NCI-H1105 (cell line): ENCODE data around the gene PHF14.
"Not testable (repeated sequence)": the region's sequence is repeated elsewhere in the genome, so short reads cannot be mapped to it uniquely, and the experiment has no call there.

Experiments
- DNase-seq: peaks from one replicate; lab custom pipeline; 2025; lab: John Stamatoyannopoulos, UW

PHF14 gene

DNA sequence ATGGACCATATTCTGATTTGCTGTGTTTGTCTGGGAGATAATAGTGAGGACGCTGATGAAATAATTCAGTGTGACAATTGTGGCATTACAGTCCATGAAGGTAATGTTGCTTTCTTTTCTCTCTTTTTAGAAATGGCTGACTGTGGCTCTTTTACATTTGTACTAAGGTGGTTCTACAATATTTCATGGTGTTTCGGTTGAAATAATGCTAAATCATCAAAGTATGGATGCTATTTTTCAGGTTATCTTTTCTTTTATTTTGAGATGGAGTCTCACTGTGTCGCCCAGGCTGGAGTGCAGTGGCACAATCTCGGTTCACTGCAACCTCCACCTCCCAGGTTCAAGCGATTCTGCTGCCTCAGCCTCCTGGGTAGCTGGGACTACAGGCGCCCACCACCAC is 17.1 kb downstream of the PHF14 start:
- DNase-seq: not testable (repeated sequence)

DNA sequence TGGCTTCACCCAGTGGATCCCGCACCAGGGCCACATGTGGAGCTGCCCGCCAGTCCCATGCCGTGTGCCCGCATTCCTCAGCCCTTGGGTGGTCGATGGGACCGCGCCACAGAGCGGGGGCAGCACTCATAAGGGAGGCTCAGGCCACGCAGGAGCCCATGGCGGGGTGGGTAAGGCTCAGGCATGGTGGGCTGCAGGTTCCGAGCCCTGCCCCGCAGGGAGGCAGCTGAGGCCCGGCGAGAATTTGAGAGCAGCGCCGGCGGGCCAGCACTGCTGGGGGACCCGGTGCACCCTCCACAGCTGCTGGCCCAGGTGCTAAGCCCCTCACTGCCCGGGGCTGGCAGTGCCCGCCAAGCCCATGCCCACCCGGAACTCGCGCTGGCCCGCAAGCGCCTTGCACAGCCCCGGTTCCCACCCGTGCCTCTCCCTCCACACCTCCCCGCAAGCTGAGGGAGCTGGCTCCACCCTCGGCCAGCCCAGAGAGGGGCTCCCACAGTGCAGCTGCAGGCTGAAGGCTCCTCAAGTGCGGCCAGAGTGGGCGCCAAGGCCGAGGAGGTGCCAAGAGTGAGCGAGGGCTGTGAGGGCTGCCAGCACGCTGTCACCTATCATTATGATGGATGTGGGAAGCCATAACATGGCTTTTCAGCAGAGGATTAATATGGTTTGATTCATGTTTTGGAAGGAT is 22.0 kb downstream of the PHF14 start:
- not testable (repeated sequence) for DNase-seq

DNA sequence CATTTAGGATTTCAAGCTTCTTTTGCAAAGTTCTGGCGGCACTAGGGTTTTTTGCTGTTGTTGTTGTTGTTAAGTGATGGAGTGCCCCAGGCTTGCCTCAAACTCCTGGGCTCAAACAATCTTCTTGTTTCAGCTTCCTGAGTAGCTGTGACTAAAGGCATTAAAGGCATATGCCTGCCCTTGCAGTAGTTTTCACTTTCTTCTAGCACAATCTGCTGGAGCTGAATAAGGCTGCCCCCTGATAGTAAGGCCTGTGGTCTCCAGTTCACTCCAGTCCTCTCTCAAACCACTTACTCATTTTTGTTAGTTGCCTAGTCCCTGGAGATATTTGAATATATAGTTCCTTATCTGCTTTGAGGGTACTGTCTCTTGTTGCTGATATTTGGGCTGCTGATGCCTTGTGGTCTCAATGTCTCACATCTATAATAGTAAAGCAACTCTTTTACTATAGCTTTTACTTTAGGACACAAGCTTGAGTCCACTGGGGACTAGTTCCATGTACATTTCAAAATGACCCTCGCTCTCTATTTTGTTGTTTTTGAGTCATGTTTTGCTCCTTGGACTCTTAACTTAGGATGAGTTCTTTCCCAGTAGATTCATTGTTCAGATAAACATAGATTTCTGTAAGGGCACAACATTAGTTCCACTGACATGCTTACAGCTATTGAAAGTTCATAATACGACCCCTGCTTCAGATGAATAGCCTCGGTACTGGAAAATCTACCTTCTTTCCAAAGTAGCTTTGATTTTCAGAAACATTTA is 25.5 kb downstream of the PHF14 start:
- DNase-seq: no peak

DNA sequence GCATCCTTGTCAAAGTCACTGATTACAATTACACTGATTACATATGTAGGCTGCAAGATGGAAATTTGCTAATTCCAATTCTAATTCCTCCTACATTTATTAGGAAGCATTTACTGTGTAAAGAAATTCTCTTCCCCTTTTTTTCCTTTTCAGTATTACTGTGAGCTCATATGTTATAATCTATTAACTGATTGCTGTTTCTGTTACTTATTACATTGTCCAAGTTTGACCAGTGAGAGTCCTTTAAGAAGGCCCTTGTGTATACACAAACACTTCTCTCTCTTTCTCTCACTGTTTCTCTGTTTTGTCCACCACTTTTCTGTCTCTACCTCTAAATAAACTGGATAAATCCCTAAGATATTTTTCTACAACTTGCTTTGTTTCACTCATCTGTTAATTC is 31.5 kb downstream of the PHF14 start:
- no peak for DNase-seq

DNA sequence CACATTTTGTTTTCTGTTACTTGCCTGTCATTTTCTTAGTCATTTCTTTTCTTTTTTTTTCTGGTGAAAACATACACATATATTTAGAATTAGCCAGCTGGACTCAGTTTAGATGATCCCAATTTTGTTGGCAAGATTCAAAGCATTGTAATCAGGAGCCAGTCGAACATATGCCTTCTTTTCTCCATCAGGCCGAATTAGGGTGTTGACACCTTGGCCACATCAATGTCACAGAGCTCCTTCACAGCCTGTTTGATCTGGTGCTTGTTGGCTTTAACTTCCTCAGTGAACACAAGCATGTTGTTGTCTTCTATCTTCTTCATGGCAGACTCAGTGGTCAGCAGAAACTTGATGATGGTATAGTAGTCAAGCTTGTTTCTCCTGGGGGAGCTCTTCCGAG is 32.6 kb downstream of the PHF14 start:
- no peak for DNase-seq

DNA sequence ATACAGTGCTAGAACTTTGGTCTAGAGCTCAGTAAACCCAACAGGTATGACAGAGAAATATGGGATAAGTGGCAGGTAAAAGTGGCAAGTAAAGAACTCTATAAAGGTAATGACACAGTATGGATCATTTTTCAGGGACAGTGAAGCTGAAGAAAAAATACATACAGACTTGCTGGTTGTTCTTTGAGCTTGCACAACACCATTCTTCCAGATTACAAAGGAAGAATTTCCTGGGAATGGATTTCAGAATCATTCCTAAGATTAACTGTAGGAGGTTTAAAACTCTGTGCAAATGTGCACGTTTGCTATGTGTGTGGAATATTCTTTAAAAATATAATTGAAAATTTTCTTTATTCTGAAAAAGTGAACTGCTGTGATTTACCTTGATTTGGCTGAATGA is 36.0 kb downstream of the PHF14 start:
- DNase-seq: no peak

DNA sequence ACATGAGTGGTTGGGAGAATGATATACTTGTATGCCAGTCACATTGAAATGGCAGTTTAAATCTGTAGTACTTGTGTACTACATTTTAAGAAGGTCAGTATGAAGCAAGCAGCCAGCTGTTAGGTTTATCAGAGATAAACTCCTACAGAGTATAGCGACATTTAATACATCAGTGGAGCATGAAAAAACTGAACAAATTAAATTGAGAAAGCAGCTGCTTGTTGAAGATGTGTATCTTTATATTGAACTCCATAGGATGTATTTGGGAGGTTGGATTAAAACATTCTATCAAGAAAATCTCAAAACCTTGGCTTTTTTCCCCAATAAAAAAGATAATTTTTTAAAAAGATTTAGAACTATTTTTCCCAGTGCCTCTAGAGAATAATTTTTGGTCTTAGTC is 47.8 kb downstream of the PHF14 start:
- no peak for DNase-seq

DNA sequence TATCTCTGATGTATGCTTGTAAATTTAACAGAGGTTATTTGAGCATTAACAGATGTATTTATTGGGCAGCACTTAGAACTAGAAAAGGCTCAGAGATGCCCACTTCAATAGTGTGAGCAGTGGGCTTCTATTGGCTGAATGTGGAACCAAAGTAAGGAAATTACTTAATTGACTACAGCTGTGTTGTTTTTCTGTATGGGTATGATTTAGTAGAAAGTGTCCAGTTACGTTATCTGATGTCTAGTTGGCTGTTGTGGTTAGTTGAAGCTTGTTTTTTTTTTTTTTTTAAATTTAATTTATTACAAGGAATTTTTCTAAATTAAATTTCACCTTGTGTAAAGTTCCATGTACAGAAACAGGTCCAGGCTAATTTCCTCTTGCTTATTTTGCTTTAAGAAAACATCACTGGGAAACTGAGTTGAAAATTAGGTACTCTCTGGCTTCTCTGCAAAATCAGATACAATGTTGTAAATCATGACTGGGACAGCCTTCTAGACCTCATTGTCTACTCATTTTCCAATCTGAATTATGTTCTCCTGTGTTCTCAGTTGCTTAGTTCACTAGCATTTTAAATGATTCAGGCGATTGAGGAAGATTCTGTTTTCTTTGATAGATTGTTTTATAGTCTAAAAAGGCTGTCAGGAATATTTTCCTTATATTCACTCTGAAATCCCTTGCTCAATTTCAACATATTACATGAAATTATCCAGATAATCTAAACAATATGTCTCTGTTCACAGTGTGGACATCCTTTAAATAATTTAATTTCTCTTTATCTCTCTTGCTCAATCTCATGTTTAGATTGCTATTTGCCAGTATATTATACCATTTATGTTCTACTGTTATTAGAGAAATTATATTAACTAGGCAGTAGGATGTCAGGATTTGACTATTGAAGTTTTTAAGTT is 53.0 kb downstream of the PHF14 start:
- DNase-seq: no peak

DNA sequence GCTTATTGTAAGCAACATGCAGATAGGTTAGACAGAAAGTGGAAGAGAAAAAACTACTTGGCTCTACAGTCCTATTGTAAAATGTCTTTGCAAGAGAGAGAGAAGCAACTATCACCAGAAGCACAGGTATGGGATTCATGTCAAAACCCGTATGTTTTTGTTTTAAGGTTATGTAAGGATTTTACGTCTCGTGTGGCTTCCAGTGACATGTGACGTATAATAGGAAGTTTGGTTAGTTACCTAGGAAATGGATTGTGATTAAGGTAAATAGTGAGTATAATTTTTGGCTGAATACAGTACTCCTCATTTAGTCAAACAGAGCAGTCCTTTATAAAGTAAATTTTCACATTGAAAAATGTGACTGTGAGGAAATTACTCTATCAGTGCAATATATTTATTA is 62.0 kb downstream of the PHF14 start:
- DNase-seq: no peak

DNA sequence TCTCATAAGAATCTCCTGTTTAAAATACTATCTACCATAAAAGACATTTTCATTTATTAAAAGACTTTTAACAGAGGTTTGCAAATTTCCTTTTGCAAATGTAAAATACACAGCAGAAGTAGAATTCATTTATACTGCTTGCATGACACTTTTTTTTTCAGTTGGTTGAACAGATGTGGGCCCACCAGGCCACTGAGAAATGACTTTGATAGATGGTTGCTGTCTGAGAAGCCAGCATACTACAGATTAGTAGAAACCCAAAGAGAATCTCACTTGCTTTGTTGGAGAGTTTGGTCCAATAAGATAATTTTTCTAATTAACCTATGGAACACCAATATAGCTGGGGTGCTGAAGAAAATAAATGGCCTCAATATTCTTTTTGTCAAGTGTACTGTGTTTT is 66.3 kb downstream of the PHF14 start:
- DNase-seq: no peak

DNA sequence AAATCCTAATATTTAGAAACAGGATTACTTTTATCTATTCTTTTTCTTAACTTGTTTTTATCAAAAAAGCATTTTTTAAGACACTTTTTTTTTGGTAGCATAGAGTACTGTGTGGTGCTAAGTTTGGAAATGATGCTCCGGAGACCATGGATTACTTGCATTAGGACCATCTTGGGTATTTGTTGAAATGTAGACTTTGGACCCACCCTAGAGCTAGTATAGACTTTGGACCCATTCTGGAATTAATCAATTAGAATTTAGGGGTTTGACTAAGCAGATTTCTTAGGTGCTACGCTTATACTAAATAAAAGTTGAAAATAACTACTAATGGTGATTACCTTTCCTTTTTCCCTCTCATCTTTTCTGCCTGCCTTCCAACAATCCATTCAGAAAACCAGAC is 80.4 kb downstream of the PHF14 start:
- DNase-seq: no peak

DNA sequence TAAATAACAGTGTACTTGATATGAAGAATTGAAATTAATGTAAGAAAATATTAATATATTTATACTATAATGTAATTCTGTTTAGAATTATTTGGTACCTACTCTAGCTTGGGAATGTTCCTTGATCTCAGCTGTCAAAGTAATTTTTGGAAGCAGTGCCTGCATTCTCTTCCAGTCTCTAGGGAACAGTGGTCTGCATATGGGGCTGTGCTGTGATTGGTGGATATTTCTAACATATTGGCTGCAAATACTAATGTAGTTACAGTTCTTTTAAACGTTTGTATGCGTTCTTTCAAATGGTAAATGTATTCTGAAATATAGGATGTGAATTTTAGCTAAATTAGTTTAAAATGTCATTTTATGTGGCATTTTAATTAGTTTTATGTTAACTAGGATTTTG is 87.2 kb downstream of the PHF14 start:
- DNase-seq: no peak

DNA sequence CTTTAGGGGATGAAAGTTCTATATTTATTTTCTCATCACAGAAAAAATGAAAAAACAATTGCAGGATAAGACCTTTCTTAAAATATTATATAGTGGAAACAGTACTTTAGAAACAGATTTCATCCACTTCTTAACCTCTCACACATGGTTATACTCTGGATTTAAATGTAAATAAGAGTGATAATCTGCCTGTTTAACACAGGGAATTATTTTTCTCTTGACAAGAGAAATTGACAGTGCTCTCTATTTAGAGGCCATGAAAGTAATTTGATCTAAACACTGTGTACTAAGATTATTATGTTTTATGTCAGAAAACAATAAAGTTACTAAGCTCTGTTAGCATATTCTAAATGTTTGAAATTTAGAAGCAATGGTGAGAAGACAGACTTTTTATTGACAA is 88.4 kb downstream of the PHF14 start:
- DNase-seq: no peak

DNA sequence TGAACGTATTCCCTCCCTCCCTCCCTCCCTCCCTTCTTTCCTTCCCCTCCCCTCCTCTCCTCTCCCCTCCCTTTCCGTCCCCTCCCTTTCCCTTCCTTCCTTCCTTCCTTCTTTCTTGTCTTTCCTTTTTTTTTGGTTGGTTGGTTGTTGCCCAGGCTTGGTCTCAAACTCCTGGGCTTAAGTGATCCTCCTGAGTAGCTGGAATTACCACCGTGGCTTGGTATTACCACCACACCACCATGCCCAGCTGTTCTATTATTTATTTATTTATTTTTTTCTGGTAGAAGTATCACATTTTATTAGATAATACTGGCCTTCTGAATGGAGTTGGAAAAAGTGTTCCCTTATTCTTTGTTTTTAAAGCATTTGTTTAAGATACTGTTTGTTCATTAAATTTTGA is 95.9 kb downstream of the PHF14 start:
- no peak for DNase-seq

DNA sequence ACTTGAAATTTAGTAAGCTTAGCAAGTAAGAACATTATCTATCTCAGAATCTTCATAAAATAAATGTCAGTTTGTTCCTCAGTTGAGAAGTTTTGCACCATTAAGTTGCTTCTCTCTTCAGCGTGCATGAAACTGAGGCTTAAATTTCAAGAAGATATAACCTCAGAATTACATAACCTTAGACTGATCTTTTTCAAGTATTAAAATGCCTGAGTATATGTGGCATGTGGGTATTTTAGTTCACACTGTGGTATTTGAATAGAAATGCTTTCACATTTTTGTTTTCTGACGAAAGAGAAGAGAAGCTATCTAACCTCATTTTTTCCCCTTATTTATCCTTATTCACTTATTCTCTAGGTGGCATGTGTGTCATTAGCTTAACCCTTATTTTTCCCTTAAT is 104.1 kb downstream of the PHF14 start:
- DNase-seq: no peak

DNA sequence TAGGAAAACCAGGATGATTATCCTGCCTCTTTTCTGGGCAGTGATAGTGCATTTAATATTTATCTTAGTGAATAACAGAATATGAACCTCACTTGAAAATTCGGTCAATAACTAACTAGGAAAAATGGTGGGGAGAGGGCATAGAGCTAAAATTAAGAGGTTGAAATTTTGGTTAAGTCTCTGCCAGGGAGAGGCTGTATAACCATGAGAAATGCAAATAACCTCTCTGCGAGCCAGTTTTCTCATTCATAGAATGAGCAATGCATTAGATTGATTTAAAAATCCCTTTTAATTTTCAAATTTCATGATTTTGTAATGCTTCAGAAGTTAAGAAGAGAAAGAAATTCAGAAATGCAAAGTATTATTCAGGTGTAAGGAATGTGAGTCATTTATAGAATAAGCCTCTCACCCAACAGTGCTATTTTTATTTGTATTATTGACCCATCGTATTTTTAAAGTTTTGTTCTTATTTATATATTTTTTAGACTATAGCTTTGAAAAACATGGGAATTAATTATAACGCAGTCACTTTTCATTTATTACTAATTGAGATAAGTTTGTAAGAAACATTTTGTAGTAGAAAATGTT is 104.7 kb downstream of the PHF14 start:
- DNase-seq: no peak

DNA sequence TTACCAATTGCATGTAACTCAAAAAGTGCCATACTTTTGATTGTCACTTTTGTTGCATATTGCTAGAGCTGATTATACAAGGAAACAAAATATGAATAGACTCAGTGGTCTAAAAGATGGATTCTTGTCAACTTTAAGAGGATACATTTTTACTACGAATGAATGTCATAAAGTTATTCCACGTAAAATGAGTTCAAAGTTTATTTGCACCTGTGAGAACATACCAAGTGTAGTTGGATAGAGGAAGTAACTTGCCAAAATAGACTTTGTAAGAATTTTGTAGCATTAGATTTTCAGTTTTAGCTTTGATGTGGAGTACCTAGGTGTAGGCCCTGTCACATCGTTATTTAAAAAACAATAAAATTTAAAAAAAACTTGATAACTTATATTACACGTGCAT is 106.2 kb downstream of the PHF14 start:
- no peak for DNase-seq

DNA sequence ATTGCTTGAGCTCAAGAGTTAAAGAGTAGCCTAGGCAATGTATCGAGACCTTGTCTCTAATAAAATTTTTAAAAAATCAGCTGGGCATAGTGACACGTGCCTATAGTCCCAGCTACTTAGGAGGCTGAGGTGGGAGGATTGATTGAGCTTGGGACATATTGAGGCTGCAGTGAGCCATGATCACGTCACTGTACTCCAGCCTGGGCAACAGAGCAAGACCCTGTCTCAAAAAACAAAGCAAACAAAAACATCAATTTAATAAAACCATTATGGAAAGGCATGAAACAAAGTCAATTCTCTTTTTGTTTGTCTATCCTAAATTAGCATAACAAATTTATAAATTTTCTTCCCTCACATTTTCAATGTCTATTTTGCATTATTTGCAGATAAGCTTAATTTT is 108.4 kb downstream of the PHF14 start:
- no peak for DNase-seq

DNA sequence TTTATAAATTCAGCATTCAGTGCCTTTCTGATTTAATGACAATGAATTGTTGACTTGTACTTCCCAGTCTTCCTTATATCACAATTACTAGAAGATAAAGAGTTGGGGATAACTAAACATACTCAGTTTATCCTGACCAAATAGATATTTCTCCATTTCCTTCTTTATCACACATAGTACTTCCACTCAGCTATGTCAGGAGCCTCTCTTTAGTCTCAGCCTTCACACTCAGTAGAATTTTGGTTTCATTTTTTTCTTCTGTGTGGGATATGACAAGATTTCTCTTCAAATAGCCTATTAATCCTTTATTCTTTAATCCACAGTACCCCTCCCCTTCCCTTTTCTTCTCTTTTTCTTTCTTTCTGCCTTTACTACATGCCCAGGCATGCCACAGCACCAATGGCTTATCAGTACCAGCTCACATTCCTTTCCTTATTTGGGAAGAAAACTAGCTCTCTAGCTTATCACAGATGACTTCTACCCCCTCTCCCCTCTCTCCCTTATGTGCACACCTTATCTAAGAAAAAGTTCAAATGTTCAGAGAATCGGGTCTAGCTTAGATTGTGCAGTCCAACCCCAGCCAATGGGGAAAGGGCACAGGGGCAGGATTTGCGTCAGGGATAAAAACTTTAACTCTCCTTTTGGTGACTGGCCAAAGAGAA is 109.0 kb downstream of the PHF14 start:
- no peak for DNase-seq

DNA sequence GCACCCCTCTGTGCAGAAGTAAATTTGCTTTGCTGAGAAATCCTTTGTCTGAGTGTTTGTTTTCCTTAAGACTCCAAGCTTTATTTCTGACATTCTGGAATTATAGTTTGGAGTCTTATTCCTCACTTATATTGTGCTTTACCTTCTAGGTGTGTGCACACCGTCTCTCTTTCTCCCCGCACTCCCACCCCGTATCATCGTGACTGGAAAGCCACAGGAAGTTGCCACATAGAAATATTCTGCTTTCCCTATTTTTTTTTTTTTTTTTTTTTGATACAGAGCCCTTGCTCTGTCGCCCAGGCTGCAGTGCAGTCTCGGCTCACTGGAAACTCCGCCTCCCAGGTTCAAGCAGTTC is 109.5 kb downstream of the PHF14 start:
- no peak for DNase-seq

DNA sequence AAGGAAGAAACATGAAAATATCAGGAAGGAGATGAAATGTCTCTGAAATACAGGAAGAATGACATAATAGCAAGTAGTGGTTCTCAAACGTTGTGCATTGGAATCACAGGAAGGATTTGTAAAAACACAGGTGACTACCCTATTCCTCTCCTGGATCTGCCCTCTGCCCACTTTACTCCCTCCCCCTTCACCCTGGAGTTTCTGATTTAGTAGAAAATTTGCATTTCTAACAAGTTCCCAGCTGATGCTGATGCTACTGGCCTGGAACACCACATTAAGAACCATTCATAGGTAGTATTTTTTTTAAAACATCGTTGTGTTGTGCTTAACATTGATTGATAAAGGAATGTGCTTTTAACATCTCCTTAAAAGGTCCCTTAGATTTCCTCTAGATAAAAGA is 130.9 kb downstream of the PHF14 start:
- no peak for DNase-seq

DNA sequence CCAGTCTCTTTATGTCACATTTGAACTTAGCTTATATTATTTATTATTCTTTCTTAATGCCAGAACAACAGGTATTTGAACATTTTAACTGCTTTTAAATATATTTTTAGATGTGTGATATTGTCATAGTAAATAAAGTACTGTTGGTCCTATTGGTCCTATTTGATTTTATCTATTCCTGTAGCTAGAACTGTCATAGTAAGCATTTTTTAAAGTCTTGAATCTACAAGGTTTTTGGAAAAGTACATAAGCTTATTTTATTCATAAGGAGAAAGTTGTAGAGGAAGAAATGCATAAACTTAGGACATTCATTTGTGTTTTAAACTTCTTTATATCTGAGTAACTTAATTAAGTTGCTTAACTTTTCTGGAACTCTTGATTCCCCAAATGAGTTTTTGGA is 136.0 kb downstream of the PHF14 start:
- no peak for DNase-seq
